GM12878 (cell line): Measurements from ENCODE around the gene BBS2. TPM values are rescaled to one million over a fixed set of nuclear protein-coding genes. Genes with fewer than 3 reads are reported as not detected.

ENCODE experiments used
- ATAC-seq: fragments of 200-7000 bp; cut with Tn5 transposase; 3 replicates; pipeline ENCODE4 v1.9.1; 2020; ENCODE audit warnings: mild to moderate bottlenecking, moderate library complexity
- BruUV-seq: library from RNA; stranded (reverse); fragments of 400-500 nt; replicated peaks from 2 replicates; lab custom pipeline; 2021; lab: Mats Ljungman, UMichigan
- CTCF ChIA-PET: fragments of 300-600 bp; sonication (Branson Sonifier 250); formaldehyde crosslinking; extraction: SDS; loops from one replicate; lab custom pipeline; 2021; ENCODE audit warnings: inconsistent platforms; lab: Yijun Ruan, JAX
- POLR2A ChIA-PET: fragments of 350-600 bp; formaldehyde crosslinking; extraction: SDS; loops from one replicate; lab custom pipeline; 2021; ENCODE audit warnings: inconsistent platforms; lab: Charles Lee
- RAD21 ChIA-PET: fragments of 300-600 bp; sonication (Branson Sonifier 250); formaldehyde crosslinking; loops from one replicate; lab custom pipeline; 2023; ENCODE audit warnings: antibody characterized with exemption; ENCODE audit not compliant: unreplicated experiment; lab: Charles Lee
- SMC1A ChIA-PET: fragments of 300-600 bp; sonication (Branson Sonifier 250); formaldehyde crosslinking; loops from one replicate; lab custom pipeline; 2023; ENCODE audit not compliant: unreplicated experiment, uncharacterized antibody; lab: Charles Lee
- DNase-seq: peaks from one replicate; pipeline ENCODE4 v3.0.0-alpha.2; 2011; ENCODE audit warnings: low read depth, low spot score
- FAIRE-seq: peaks from 3 replicates; lab custom pipeline; 2011; peaks lifted over from hg19 to GRCh38; lab: Jason Lieb, UNC
- H2AFZ ChIP-seq: 2 replicates; pipeline ENCODE4 v1.6.0; 2011; ENCODE audit warnings: low read depth, low read length, control low read depth; ENCODE audit not compliant: control insufficient read depth
- H3K27ac ChIP-seq: 2 replicates; pipeline ENCODE4 v1.5.1; 2011; ENCODE audit warnings: control low read depth; ENCODE audit not compliant: control insufficient read depth, insufficient read depth
- H3K27me3 ChIP-seq, 2 experiments: replicated peaks in 1 of 2; 2 replicates each; pipeline versions ENCODE4 v1.6.0 to v1.6.1; 2011; ENCODE audit warnings: low read length in 1 of 2; ENCODE audit not compliant: control insufficient read depth in 2 of 2, insufficient read depth in 2 of 2
- H3K36me3 ChIP-seq, 2 experiments: 2 replicates each; pipeline ENCODE4 v1.5.1; 2011; ENCODE audit warnings: low read length in 1 of 2; ENCODE audit not compliant: control insufficient read depth in 2 of 2, insufficient read depth in 2 of 2
- H3K4me1 ChIP-seq: 2 replicates; pipeline ENCODE4 v1.6.1; 2011; ENCODE audit warnings: mild to moderate bottlenecking, low read length, moderate library complexity, mixed read lengths; ENCODE audit not compliant: control insufficient read depth, insufficient read depth
- H3K4me2 ChIP-seq: 2 replicates; pipeline ENCODE4 v1.6.0; 2011; ENCODE audit warnings: control low read depth; ENCODE audit not compliant: control insufficient read depth, insufficient read depth
- H3K4me3 ChIP-seq: fragments of 200-600 bp; sonication (generic); 2 replicates; pipeline ENCODE4 v1.5.1; 2016
- H3K79me2 ChIP-seq: 2 replicates; pipeline ENCODE4 v1.6.0; 2011; ENCODE audit warnings: low read length; ENCODE audit not compliant: control insufficient read depth, insufficient read depth
- H3K9ac ChIP-seq: 2 replicates; pipeline ENCODE4 v1.8.0; 2011; ENCODE audit warnings: low read length, control low read depth, mixed read lengths; ENCODE audit not compliant: control insufficient read depth, insufficient read depth
- H3K9me3 ChIP-seq: replicated peaks from 3 replicates; pipeline ENCODE4 v1.5.1; 2011; ENCODE audit warnings: mild to moderate bottlenecking, low read length; ENCODE audit not compliant: control insufficient read depth, insufficient read depth
- H4K20me1 ChIP-seq: 2 replicates; pipeline ENCODE4 v1.6.0; 2011; ENCODE audit not compliant: control insufficient read depth, insufficient read depth
- BACH1 ChIP-seq: fragments of 450-650 bp; IDR thresholded peaks from 2 replicates; pipeline ENCODE4 v1.6.1; 2017; ENCODE audit warnings: mild to moderate bottlenecking, borderline replicate concordance
- CBX3 ChIP-seq: fragments of 200-600 bp; sonication (generic); IDR thresholded peaks from 2 replicates; pipeline ENCODE4 v1.6.1; 2016; ENCODE audit warnings: low read depth, borderline replicate concordance
- GATAD2B ChIP-seq: fragments of 450-650 bp; conservative IDR thresholded peaks from 2 replicates; pipeline ENCODE4 v1.6.1; 2017; ENCODE audit warnings: low read depth, mild to moderate bottlenecking, moderate library complexity
- HDAC6 ChIP-seq: fragments of 200-600 bp; sonication (generic); IDR thresholded peaks from one replicate; pipeline ENCODE4 v1.8.0; 2017; ENCODE audit warnings: antibody characterized with exemption; ENCODE audit not compliant: unreplicated experiment
- KAT2A ChIP-seq: conservative IDR thresholded peaks from 2 replicates; pipeline ENCODE4 v1.6.1; 2011; ENCODE audit warnings: low read depth, low read length; ENCODE audit not compliant: control insufficient read depth
- NFYA ChIP-seq: IDR thresholded peaks from 2 replicates; pipeline ENCODE4 v1.6.1; 2011; ENCODE audit warnings: low read depth, mild to moderate bottlenecking, low read length, improper control_type of control experiment, borderline replicate concordance
- PAX8 ChIP-seq: fragments of 450-650 bp; IDR thresholded peaks from 2 replicates; pipeline ENCODE4 v1.6.1; 2017; ENCODE audit warnings: mild to moderate bottlenecking, moderate library complexity
- POLR2AphosphoS2 ChIP-seq: IDR thresholded peaks from 2 replicates; pipeline ENCODE4 v1.6.1; 2011; ENCODE audit warnings: low read depth, mild to moderate bottlenecking, low read length, improper control_type of control experiment, moderate library complexity
- RAD21 ChIP-seq: IDR thresholded peaks from 2 replicates; pipeline ENCODE4 v1.6.1; 2011; ENCODE audit warnings: mild to moderate bottlenecking, low read depth, low read length, moderate library complexity; ENCODE audit not compliant: insufficient read depth
- SPI1 ChIP-seq: IDR thresholded peaks from 2 replicates; pipeline ENCODE4 v1.6.1; 2011; ENCODE audit warnings: low read depth, mild to moderate bottlenecking, low read length, moderate library complexity, borderline replicate concordance; ENCODE audit not compliant: insufficient read depth
- ZNF24 ChIP-seq: fragments of 450-650 bp; IDR thresholded peaks from 2 replicates; pipeline ENCODE4 v1.6.1; 2017; ENCODE audit warnings: antibody characterized with exemption, mild to moderate bottlenecking
- WGBS: methylation state at CpG from one replicate; pipeline ENCODE4 v1.1.6; 2016; ENCODE audit warnings: low lambda C conversion rate; ENCODE audit not compliant: insufficient replicate concordance, insufficient coverage; ENCODE audit errors: missing lambda C conversion rate; 5-methylcytosine and 5-hydroxymethylcytosine counted together
- in situ Hi-C: fragments of 300-500 bp; cut with MboI; formaldehyde crosslinking; loops from 9 replicates; pipeline ENCODE4 v1.14.3; 2018; ENCODE audit warnings: mixed read lengths
- intact Hi-C: fragments of 100-400 bp; cut with micrococcal nuclease; formaldehyde crosslinking; loops from one replicate; pipeline ENCODE4 v1.14.2; 2022; ENCODE audit not compliant: unreplicated experiment
- polyA plus RNA-seq, 11 experiments: library from polyadenylated mRNA; depleted of rRNA in 4 of 11; unstranded in 6 of 11; stranded (reverse) in 5 of 11; fragments of >200 nt; fragmentation: Nextera tagmentation in 4 of 11; fragmentation: Illumina TruSeq in 1 of 11; extraction: Ambion mirVana in 4 of 11; extraction: Trizol in 1 of 11; gene quantifications; 1 replicate in 1 of 11; 2 replicates in 10 of 11; pipeline versions ENCODE4 v1.2.1 to v1.2.3, GENCODE V29; 2011 to 2016; ENCODE audit warnings: inconsistent platforms in 2 of 11, missing spikeins in 2 of 11, low read depth in 1 of 11
- total RNA-seq, 4 experiments: library from RNA; depleted of rRNA in 3 of 4; stranded (reverse); fragments of >200 nt in 3 of 4; fragmentation: Illumina TruSeq in 1 of 4; extraction: Trizol in 1 of 4; gene quantifications; 2 replicates each; pipeline versions ENCODE4 v1.2.1 to v1.2.3, GENCODE V29; 2013 to 2021
- TF ChIP-seq, protein P1 (sequence below): fragments of 450-650 bp; IDR thresholded peaks from 2 replicates; pipeline ENCODE4 v1.6.1; 2014; ENCODE audit warnings: mild to moderate bottlenecking
- TF ChIP-seq, protein P2 (sequence below): fragments of 450-650 bp; IDR thresholded peaks from 2 replicates; pipeline ENCODE4 v1.6.1; 2018; ENCODE audit warnings: mild to moderate bottlenecking, low read depth, moderate library complexity; ENCODE audit not compliant: partially characterized antibody
- TF ChIP-seq, protein P3 (sequence below): fragments of 450-650 bp; IDR thresholded peaks from 2 replicates; pipeline ENCODE4 v1.6.1; 2017; ENCODE audit warnings: low read depth, mild to moderate bottlenecking, moderate library complexity

Gene BBS2
- total and polyA plus RNA-seq, 10 of the 15 experiments (the other 5 are each of a cell fraction or from before 2014, with no cell fraction given), result 4.9 to 38.3 (median 16.4) TPM

DNA sequence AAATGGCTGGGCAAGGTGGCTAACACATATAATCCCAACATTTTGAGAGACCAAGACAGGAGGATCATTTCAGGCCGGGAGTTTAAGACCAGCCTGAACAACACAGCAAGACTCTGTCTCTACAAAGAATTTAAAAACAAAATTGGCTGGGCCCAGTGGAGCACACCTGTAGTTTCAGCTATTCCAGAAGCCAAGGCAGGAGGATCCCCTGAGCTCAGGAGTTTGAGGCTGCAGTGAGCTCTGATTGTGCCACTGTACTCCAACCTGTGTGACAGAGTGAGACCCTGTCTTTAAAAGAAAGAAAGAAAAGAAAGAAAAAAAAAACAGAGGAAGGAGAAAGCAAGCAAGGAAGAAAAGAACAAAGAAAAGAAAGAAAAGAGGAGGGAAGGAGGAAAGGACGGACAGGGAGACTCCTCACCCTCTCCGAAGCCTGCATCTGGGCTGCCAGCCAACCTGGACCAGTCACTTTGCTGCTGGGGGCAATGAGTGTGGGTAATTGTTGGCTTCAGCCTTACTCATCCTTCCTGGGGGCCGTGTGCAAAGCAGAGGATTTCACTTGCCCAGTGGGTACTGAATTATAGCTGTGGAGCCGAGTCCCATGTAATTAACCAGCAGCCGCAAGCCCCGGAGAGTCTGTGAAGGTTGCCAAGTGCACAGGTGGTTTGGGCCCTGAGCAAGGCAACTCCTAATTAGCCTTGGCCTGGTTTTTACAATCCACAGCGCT lies 38.4 kb upstream of the BBS2 start:
- RAD21 ChIA-PET, result no interaction called here
- Histone ChIP-seq H3K9ac (no peak overlapping the region), H4K20me1 (no peaks in the 10 kb centered on the region), H2AFZ (no peak overlapping the region), H3K79me2 (no peaks in the 10 kb centered on the region), H3K27me3 (no peaks in the 10 kb centered on the region; a peak in 2 of 4 replicates), H3K9me3 (no peaks in the 10 kb centered on the region), H3K4me2 (no peak overlapping the region), H3K4me1 (no peaks in the 10 kb centered on the region), H3K36me3 (no peaks in the 10 kb centered on the region), H3K4me3 (no peak overlapping the region), H3K27ac (no peak overlapping the region)
- BruUV-seq, result no TSS peak
- no peak for DNase-seq
- FAIRE-seq, result no peak
- intact Hi-C loops (no loop called here), in situ Hi-C loops (no loop called here)
- no peak for ATAC-seq
- no peak for TF ChIP-seq PAX8
- TF ChIP-seq GATAD2B, result no peak
- TF ChIP-seq RAD21, result no peak
- no peak for TF ChIP-seq BACH1
- TF ChIP-seq NFYA, result no peak
- TF ChIP-seq, protein P1, sequence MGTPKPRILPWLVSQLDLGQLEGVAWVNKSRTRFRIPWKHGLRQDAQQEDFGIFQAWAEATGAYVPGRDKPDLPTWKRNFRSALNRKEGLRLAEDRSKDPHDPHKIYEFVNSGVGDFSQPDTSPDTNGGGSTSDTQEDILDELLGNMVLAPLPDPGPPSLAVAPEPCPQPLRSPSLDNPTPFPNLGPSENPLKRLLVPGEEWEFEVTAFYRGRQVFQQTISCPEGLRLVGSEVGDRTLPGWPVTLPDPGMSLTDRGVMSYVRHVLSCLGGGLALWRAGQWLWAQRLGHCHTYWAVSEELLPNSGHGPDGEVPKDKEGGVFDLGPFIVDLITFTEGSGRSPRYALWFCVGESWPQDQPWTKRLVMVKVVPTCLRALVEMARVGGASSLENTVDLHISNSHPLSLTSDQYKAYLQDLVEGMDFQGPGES, result no peak
- no peak for TF ChIP-seq ZNF24
- no peak for TF ChIP-seq CBX3
- TF ChIP-seq SPI1, result no peak
- TF ChIP-seq HDAC6, result no peak
- TF ChIP-seq KAT2A, result no peak
- TF ChIP-seq, protein P2, sequence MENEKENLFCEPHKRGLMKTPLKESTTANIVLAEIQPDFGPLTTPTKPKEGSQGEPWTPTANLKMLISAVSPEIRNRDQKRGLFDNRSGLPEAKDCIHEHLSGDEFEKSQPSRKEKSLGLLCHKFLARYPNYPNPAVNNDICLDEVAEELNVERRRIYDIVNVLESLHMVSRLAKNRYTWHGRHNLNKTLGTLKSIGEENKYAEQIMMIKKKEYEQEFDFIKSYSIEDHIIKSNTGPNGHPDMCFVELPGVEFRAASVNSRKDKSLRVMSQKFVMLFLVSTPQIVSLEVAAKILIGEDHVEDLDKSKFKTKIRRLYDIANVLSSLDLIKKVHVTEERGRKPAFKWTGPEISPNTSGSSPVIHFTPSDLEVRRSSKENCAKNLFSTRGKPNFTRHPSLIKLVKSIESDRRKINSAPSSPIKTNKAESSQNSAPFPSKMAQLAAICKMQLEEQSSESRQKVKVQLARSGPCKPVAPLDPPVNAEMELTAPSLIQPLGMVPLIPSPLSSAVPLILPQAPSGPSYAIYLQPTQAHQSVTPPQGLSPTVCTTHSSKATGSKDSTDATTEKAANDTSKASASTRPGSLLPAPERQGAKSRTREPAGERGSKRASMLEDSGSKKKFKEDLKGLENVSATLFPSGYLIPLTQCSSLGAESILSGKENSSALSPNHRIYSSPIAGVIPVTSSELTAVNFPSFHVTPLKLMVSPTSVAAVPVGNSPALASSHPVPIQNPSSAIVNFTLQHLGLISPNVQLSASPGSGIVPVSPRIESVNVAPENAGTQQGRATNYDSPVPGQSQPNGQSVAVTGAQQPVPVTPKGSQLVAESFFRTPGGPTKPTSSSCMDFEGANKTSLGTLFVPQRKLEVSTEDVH, result no peak
- TF ChIP-seq, protein P3, sequence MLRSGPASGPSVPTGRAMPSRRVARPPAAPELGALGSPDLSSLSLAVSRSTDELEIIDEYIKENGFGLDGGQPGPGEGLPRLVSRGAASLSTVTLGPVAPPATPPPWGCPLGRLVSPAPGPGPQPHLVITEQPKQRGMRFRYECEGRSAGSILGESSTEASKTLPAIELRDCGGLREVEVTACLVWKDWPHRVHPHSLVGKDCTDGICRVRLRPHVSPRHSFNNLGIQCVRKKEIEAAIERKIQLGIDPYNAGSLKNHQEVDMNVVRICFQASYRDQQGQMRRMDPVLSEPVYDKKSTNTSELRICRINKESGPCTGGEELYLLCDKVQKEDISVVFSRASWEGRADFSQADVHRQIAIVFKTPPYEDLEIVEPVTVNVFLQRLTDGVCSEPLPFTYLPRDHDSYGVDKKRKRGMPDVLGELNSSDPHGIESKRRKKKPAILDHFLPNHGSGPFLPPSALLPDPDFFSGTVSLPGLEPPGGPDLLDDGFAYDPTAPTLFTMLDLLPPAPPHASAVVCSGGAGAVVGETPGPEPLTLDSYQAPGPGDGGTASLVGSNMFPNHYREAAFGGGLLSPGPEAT, result no peak
- no peak for TF ChIP-seq POLR2AphosphoS2
- 36% methylated on average over 8 of the region's 8 CpGs for WGBS
- POLR2A ChIA-PET, result no interaction called here
- SMC1A ChIA-PET, result interaction anchor here (1.0 kb wide), 1 partner anchor 219 kb away, joined by 3 read pairs; no protein-coding TSS in a partner anchor
- CTCF ChIA-PET, result no interaction called here
